Fibroblast of lung (primary cell): ENCODE results near the gene CGB7.

Source experiments
- CTCF ChIP-seq, 2 donors: IDR thresholded peaks in 1 of 2; conservative IDR thresholded peaks in 1 of 2; 1 replicate in 1 of 2; 2 replicates in 1 of 2; pipeline ENCODE4 v1.5.1; 2011 to 2012; ENCODE audit warnings: low read length in 2 of 2, control low read depth in 1 of 2, inconsistent platforms in 1 of 2, low read depth in 1 of 2, mild to moderate bottlenecking in 1 of 2
- EZH2 ChIP-seq: IDR thresholded peaks from 2 replicates; pipeline ENCODE4 v1.5.1; 2012; ENCODE audit warnings: low read length, control low read depth, mild to moderate bottlenecking; ENCODE audit errors: missing control alignments

GRCh38 chr19:49098795-49099194 lies 41.2 kb upstream of the CGB7 start:
- TF ChIP-seq CTCF (conservative IDR thresholded peaks at IDR 0.05 in 1 of 2, IDR thresholded peaks at IDR 0.05 in 1 of 2; ENCODE audit: low read depth in 1 of 2, low read length in 2 of 2) = no peak
- TF ChIP-seq EZH2 = no peak
